Activated T-helper 2 cell treated with anti-CD3 and anti-CD28 coated beads, Interferon-gamma antibody, Interleukin-2, Interleukin-4, amounts not matched to agents 10 μg/mL and 5 μg/mL and 100 μg/mL, durations not matched to agents 14 hours and 24 hours and 36 hours (primary cell): Measurements from ENCODE around the gene GRID2IP. TPM values are rescaled to one million over a fixed set of nuclear protein-coding genes. Genes with fewer than 3 reads are reported as not detected.
"Not testable (repeated sequence)": the region's sequence is repeated elsewhere in the genome, so short reads cannot be mapped to it uniquely, and the experiment has no call there.

Experiments used
- DNase-seq: peaks from one replicate; pipeline ENCODE4 v3.0.0; 2021; ENCODE audit warnings: low spot score
- H3K27ac Mint-ChIP-seq: one replicate; pipeline ENCODE4 v1.8.0; 2021; ENCODE audit warnings: mixed read lengths
- H3K27me3 Mint-ChIP-seq: one replicate; pipeline ENCODE4 v1.8.0; 2021; ENCODE audit warnings: low read depth, mixed read lengths
- H3K36me3 Mint-ChIP-seq: one replicate; pipeline ENCODE4 v1.8.0; 2021; ENCODE audit warnings: low read depth, mixed read lengths
- H3K4me1 Mint-ChIP-seq: one replicate; pipeline ENCODE4 v1.8.0; 2021; ENCODE audit warnings: low read depth, mixed read lengths
- H3K4me3 Mint-ChIP-seq: one replicate; pipeline ENCODE4 v1.8.0; 2021; ENCODE audit warnings: low read depth, mild to moderate bottlenecking, moderate library complexity, mixed read lengths
- H3K9me3 Mint-ChIP-seq: one replicate; pipeline ENCODE4 v1.8.0; 2021; ENCODE audit warnings: mixed read lengths
- intact Hi-C: fragments of 100-400 bp; cut with micrococcal nuclease; formaldehyde crosslinking; loops from one replicate; pipeline ENCODE4 v1.15.1; 2023
- total RNA-seq: library from RNA; stranded (reverse); gene quantifications from 2 replicates; pipeline ENCODE4 v1.2.3, GENCODE V29; 2022

The GRID2IP gene
- total RNA-seq, 1 donor from 2014 or later = 0.18 TPM

DNA sequence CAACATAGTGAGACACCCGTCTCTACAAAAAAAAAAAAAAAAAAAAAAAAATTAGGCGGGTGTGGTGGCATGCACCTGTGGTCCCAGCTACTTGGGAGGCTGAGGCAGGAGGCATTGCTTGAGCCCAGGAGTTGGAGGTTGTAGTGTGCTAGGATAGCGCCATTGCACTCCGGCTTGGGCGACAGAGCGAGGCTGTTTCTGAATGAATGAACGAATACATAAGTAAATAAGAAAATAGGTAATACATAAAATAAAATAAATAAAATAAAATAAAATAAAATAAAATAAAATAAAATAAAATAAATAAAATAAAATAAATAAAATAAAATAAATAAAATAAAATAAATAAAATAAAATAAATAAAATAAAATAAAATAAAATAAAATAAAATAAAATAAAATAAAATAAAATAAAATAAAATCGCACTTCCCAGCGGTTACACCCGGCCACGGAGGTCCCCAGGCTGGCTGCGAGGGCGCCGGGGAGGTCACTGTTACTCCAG is 25.7 kb upstream of the GRID2IP start:
- intact Hi-C loops = loop anchor here (1.0 to 5.0 kb wide), 2 partner anchors 13 to 130 kb away; partner anchors contain the start of genes INTS15 and ZNF12
- DNase-seq = peak; percentile 15
- not testable (repeated sequence) for H3K9me3 Mint-ChIP-seq, H3K27me3 Mint-ChIP-seq
- peak overlapping the region; percentile 65 for H3K27ac Mint-ChIP-seq
- H3K36me3 Mint-ChIP-seq = peaks cover 24% of the 10 kb centered on the region
- H3K4me1 Mint-ChIP-seq = peaks cover 23% of the 10 kb centered on the region
- peak overlapping the region; percentile 82 for H3K4me3 Mint-ChIP-seq

DNA sequence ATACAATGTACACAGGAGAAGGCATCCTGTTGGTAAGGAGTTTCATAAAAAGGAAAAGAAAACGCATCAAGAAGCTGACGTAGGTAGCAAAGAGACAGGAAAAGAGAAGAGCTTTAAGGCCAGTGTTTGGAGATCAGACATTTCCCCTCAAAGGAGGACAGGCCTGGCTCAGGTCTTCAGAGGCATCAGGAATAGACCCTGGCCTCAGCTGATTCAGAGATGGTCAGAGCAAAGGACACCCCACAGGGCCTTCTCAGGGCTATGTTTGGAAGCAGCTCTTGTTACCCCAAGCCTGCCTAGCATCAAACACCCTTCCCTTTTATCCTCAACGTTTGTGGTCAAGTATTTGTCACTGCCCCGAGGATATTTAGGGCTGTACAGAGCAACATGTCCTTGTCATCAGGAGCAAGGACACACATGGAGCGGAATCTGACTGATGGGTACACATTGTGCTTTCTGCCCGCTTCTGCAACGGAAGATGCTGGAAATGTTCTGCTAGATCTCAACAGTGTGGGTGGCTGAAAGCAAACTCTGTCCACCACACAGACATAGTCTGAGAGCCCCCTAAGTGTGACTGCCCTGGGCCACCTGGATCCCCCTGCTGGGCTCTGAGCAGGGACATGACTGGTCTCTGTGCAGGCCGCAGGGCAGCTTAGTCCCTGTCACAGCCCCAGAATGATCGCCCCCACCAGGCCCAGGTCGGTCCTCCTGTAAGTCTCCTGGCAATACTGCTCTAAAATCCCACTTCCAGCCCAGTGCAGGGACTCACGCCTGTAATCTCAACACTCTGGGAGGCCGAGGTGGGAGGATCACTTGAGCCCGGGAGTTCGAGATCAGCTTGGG is 25.0 kb upstream of the GRID2IP start:
- H3K4me1 Mint-ChIP-seq = peaks cover 18% of the 10 kb centered on the region
- peaks cover 17% of the 10 kb centered on the region for H3K36me3 Mint-ChIP-seq
- DNase-seq = no peak
- H3K27ac Mint-ChIP-seq = no peak overlapping the region
- intact Hi-C loops = loop anchor here (5.0 kb wide), 1 partner anchor 131 kb away; the partner anchor contains the start of gene ZNF12
- H3K4me3 Mint-ChIP-seq = peak overlapping the region; percentile 81
- H3K9me3 Mint-ChIP-seq = no peaks in the 10 kb centered on the region
- no peaks in the 10 kb centered on the region for H3K27me3 Mint-ChIP-seq

DNA sequence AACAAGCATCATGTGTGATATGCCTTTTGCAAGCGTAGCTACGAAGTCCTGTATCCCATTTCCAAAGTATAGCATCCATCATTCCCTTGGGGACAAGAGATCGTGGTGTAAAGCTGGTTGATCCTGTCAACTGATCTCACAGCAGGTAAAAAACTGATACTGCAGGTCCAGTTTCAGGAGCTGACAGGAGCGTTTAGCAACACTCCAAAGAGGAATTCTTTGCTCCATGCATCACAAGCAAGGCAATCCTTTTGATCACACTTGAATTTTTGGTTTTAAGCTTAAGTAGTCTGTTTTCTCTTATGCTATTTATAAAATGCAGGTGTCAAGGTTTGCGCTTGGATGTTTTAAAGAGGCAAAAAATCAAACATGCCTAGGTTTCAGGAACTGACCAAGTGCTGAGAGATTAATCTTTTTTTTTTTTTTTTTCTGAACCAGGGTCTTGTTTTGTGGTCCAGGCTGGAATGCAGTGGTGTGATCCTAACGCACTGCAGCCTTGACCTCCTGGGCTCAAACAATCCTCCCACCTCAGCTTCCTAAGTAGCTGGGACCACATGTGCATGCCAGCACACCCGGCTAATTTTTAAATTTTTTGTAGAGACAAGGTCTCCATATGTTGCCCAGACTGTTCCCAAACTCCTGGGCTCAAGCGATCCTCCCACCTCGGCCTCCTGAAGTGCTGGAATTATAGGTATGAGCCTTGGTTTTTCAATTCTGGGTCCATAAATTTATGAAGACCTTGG is 24.2 kb upstream of the GRID2IP start:
- peaks cover 9% of the 10 kb centered on the region for H3K36me3 Mint-ChIP-seq

DNA sequence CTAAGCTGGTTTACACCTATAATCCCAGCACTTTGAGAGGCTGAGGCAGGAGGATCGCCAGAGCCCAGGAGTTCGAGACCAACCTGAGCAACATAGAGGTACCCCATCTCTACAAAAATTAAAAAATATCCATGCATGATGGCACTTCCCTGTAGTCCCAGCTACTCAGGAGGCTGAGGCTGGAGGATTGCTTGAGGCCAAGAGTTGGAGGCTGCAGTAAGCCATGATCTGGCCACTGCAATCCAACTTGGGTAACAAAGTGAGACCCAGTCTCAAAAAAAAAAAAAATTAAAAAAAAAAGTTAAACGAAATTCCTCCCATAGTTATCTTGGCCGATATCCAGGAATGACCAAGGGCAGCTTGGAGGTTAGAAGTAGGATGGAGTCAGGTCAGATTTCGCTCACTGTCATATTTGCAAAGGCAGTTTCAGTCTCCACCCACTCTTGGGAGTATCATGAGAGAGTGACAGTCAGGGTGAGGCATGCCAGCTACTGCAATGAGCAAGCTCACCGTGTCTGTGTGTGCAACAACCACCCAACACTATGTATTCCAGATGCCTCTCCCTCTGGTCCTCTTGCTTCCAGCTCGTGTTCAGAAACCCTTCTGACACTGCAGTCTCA is 20.0 kb upstream of the GRID2IP start:
- Mint-ChIP-seq H3K4me3 (no peak overlapping the region), H3K9me3 (no peaks in the 10 kb centered on the region), H3K27me3 (no peaks in the 10 kb centered on the region), H3K36me3 (no peaks in the 10 kb centered on the region), H3K4me1 (no peaks in the 10 kb centered on the region), H3K27ac (no peak overlapping the region)
- intact Hi-C loops = no loop called here
- DNase-seq = no peak

More for the DNA sequence above, 24.2 kb upstream of the GRID2IP start:
- Mint-ChIP-seq H3K27me3 (no peaks in the 10 kb centered on the region), H3K4me1 (peaks cover 13% of the 10 kb centered on the region), H3K27ac (no peak overlapping the region), H3K4me3 (peak overlapping the region; percentile 81), H3K9me3 (no peaks in the 10 kb centered on the region)
- no peak for DNase-seq
- intact Hi-C loops = loop anchor here (2.0 to 5.0 kb wide), 2 partner anchors 41 to 132 kb away; partner anchors contain the start of gene ZNF12

DNA sequence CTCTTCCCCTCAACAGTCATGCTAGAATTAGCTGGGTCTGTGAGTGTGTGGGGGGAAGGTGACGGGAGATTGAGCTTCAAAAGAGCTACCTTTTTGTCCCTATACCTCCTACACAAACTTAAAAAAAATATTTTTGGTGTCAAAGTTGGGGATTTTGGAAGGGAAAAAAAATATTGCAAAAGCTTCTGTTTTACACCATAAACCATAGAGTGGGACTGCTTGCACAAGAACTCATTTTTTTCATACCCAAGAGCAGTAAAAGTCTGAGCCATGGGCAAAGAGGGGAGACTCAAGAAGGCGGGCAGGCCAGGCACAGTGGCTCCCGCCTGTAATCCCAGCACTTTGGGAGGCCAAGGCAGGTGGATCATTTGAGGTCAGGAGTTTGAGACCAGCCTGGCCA is 16.6 kb upstream of the GRID2IP start:
- DNase-seq = no peak
- intact Hi-C loops = no loop called here
- H3K4me1 Mint-ChIP-seq = no peaks in the 10 kb centered on the region
- H3K9me3 Mint-ChIP-seq = no peaks in the 10 kb centered on the region
- H3K27me3 Mint-ChIP-seq = no peaks in the 10 kb centered on the region
- no peaks in the 10 kb centered on the region for H3K36me3 Mint-ChIP-seq
- H3K27ac Mint-ChIP-seq = no peak overlapping the region
- no peak overlapping the region for H3K4me3 Mint-ChIP-seq

DNA sequence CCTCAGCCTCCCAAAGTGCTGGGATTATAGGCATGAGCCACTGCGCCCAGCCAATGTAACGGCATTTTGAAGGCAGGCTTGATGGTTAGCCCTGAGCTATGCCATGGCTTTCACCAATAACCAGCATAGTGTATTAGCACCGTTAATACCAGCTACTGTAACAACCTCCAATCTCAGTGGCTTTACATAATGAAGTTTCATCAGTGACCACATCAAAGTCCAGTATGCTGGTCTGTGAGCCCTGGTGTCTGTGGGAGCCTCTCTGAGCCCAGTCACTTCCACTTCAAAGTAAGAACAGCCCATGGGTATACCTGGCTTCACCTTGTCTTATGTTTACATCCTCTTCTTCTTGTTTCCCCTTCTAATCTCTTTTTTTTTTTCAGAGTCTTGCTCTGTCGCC is 14.4 kb upstream of the GRID2IP start:
- Mint-ChIP-seq H3K27ac (no peak overlapping the region), H3K27me3 (no peaks in the 10 kb centered on the region), H3K4me1 (no peaks in the 10 kb centered on the region), H3K36me3 (no peaks in the 10 kb centered on the region), H3K4me3 (no peak overlapping the region), H3K9me3 (no peaks in the 10 kb centered on the region)
- intact Hi-C loops = no loop called here
- DNase-seq = no peak

DNA sequence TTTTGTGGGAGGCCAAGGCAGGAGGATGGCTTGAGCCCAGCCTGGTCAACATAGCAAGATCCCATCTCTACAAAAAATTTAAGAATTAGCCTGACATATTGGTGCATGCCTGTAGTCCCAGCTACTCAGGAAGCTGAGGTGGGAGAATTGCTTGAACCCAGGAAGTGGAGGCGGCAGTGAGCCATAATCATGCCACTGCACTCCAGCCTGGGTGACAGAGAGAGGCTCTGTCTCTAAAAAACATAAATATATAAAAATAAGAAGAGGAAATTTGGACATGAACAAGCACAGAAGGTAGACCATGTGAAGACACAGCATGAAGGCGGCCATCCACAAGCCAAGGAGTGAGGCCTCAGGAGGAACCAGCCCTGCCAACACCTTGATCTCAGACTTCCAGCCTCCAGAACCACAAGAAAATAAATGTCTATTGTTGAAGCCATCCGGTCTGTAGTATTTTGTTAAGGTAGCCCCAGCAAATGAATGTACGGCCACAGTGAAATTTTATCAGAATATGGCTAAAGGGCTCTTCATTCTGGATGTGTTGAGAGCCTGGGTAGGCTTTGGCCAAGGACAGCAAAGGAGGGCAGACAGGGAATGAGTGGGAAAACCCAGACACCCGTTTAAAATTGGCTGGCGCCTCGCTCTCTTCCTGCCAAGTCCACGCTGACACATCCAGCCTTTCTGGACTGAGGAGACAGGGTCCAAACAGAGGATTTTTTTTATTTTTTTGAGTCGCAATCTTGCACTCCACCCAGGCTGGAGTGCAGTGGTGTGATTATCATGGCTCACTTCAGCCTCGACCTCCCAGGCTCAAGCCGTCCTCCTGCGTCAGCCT is 12.9 kb upstream of the GRID2IP start:
- no peaks in the 10 kb centered on the region for H3K36me3 Mint-ChIP-seq
- H3K27me3 Mint-ChIP-seq = no peaks in the 10 kb centered on the region
- intact Hi-C loops = no loop called here
- H3K4me1 Mint-ChIP-seq = no peaks in the 10 kb centered on the region
- no peaks in the 10 kb centered on the region for H3K9me3 Mint-ChIP-seq
- no peak overlapping the region for H3K27ac Mint-ChIP-seq
- no peak for DNase-seq
- no peak overlapping the region for H3K4me3 Mint-ChIP-seq

DNA sequence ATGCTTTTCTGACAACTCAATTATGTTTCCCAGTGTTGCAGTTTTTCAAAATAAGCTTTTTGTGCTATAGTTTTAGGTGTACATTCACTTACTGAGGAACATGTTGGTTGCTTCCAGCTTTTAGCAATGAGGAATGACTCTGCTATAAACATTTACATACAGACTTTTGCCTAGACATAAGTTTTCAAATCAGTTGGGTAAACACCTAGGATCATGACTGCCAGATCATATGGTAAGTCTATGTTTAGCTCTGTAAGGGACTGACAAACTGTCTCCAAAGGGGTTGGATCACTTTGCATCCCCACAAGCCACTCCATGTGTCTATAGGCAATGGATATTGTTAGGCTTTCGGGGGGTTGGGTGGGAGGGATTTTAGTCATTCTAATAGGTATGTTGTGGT is 10.8 kb upstream of the GRID2IP start:
- H3K4me1 Mint-ChIP-seq = no peaks in the 10 kb centered on the region
- H3K27me3 Mint-ChIP-seq = no peaks in the 10 kb centered on the region
- DNase-seq = no peak
- H3K4me3 Mint-ChIP-seq = no peak overlapping the region
- H3K36me3 Mint-ChIP-seq = no peaks in the 10 kb centered on the region
- no peak overlapping the region for H3K27ac Mint-ChIP-seq
- intact Hi-C loops = no loop called here
- no peaks in the 10 kb centered on the region for H3K9me3 Mint-ChIP-seq

DNA sequence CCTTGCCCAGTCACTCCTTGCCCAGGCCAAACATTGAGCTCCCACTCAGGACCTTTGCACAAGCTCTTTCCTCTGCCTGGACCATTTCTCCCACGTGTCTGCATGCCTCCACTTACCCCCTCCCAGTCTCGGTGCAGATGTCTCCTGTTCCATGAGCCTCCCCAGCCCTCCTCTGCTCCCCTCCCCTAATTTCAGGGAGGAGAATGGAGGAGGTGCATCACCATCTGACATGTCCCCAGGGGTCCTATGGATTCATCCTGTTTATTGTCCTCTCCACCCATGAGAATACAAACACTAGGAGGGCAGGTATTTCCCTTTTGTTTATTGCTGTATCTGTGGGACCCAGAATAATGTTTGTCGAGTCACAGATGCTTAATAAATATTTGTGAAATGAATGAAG is 8.6 kb upstream of the GRID2IP start:
- intact Hi-C loops = no loop called here
- DNase-seq = no peak
- Mint-ChIP-seq H3K27me3 (no peaks in the 10 kb centered on the region), H3K9me3 (no peaks in the 10 kb centered on the region), H3K4me3 (no peak overlapping the region), H3K36me3 (no peaks in the 10 kb centered on the region), H3K4me1 (peaks cover 2% of the 10 kb centered on the region), H3K27ac (no peak overlapping the region)

DNA sequence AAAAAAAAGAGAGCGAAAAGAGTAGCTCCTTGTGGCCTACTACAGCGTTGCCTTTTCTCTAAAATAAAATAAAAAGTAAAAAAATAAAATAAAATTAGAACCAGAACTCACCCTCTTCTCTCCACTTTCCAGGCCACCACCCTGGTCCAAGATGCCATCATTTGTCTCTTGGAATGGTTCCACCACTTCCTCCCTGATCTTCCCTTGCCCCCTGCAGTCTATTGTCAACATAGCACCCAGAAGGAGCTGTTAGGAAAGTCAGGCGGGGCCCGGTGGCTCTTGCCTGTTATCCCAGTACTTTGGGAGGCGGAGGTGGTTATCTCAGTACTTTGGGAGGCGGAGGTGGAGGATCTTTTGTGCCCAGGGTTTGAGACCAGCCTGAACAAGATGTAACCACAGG is 7.6 kb upstream of the GRID2IP start:
- Mint-ChIP-seq H3K9me3 (no peaks in the 10 kb centered on the region), H3K36me3 (no peaks in the 10 kb centered on the region), H3K4me1 (peaks cover 6% of the 10 kb centered on the region), H3K27ac (no peak overlapping the region), H3K4me3 (no peak overlapping the region), H3K27me3 (no peaks in the 10 kb centered on the region)
- intact Hi-C loops = no loop called here
- no peak for DNase-seq

DNA sequence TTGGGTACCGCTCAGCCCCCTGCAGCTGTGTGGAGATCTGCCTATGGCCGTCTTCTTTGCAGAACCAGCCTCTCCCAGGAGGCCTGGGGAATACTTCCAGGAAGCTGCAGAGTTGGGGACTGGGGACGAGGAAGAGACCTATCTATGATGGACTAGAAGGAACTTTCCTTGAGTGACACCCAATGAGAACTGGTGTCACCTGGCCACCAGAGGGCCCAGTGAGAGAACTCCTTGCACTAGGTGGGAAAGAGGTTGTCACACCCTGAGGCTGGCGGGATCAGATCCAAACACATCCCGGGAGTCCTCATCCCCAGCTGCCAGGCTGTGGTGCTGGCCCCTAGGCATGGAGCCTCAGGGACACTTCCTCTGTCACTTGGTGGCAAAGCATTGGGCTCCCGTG is 4.9 kb upstream of the GRID2IP start:
- Mint-ChIP-seq H3K4me3 (no peak overlapping the region), H3K4me1 (peaks cover 6% of the 10 kb centered on the region), H3K27ac (no peak overlapping the region), H3K36me3 (no peaks in the 10 kb centered on the region), H3K9me3 (no peaks in the 10 kb centered on the region), H3K27me3 (no peaks in the 10 kb centered on the region)
- intact Hi-C loops = no loop called here
- DNase-seq = no peak

DNA sequence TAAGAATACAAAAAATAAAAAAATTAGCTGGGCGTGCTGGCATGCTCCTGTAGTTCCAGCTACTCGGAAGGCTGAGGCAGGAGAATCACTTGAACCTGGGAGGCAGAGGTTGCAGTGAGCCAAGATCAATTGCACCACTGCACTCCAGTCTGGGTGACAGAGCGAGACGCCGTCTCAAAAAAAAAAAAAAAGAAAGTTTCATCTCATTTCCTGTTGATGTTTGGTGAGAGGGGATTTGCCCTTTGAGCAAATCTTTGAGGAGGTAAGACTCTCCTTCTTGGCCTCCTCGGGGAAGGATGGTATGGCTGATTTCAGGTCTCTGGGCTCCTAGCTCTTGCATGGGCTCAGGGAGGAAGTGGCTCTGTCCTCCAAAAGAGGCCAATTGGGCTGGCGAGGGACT is 3.6 kb upstream of the GRID2IP start:
- H3K27ac Mint-ChIP-seq = peak overlapping the region; percentile 58
- no peaks in the 10 kb centered on the region for H3K36me3 Mint-ChIP-seq
- H3K27me3 Mint-ChIP-seq = no peaks in the 10 kb centered on the region
- peaks cover 6% of the 10 kb centered on the region for H3K4me1 Mint-ChIP-seq
- intact Hi-C loops = no loop called here
- DNase-seq = no peak
- no peak overlapping the region for H3K4me3 Mint-ChIP-seq
- H3K9me3 Mint-ChIP-seq = no peaks in the 10 kb centered on the region
